ENCODE measurements around the gene USF3. TPM values are rescaled to one million over a fixed set of nuclear protein-coding genes. Genes with fewer than 3 reads are reported as not detected.

Gene USF3
- total and polyA plus RNA-seq, 9 donors: 10.7 to 19.8 (median 15.7) TPM

DNA sequence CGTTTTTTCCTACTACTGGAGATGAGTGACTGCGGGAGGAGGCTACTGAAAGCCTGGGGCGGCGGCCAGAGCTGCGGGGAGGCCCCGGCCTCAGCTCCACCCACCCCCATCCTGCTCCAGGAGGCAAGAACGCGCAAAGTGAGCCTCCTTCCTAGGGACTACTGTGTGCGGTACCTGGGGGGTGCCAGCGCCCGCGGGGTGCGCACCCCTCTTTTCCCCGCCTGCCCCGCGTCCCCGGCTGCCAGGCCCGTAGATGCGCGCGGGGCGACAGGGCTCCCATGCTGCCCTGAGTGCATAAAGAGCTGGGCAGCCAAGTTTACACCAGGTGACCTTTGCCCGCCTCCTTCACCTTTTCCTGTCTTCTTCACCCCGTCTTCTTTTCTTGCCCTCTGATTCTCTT, 2.5 kb upstream of the USF3 start:
- WGBS (ENCODE audit: insufficient coverage): 17% methylated on average over 21 of the region's 24 CpGs
- no peaks in the 10 kb centered on the region for H3K27me3 ChIP-seq (ENCODE audit: control insufficient read depth, insufficient read depth, low read length)
- DNase-seq: peak; percentile 16

DNA sequence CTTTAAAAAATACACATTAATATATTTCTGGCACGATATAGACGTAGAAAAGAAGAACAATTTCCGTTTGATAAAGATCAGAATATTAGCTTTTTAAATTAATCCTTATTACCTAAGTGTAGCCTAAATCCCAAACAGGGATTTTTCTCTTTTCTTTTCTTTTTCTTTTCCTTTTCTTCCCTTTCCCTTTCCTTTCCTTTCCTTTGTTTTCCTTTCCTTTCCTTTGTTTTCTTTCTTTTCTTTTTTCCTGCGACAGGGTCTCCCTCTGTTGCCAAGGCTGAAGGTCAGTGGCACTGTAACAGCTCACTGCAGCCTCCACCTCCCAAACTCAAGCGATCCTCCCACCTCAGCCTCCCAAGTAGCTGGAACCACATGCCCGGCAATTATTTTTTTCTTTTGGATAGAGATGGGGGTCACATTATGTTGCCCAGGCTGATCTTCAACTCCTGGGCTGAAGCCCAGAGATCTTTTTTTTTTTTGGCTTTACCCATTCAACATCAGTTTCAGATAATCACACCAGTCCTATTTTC, 1.8 kb upstream of the USF3 start:
- 92% methylated on average over 1 of the region's 6 CpGs for WGBS (ENCODE audit: insufficient coverage)

More for the DNA sequence above, 2.5 kb upstream of the USF3 start:
- Histone ChIP-seq H3K9me3 (replicated peaks; ENCODE audit: control insufficient read depth, low read depth, low read length) (no peaks in the 10 kb centered on the region), H3K36me3 (ENCODE audit: control insufficient read depth, insufficient read depth, low read length) (no peaks in the 10 kb centered on the region), H3K4me3 (ENCODE audit: low read length) (peak overlapping the region; percentile 14), H3K27ac (ENCODE audit: low read length) (no peak overlapping the region), H3K4me1 (ENCODE audit: control insufficient read depth, insufficient read depth, low read length) (peaks cover 10% of the 10 kb centered on the region)

DNA sequence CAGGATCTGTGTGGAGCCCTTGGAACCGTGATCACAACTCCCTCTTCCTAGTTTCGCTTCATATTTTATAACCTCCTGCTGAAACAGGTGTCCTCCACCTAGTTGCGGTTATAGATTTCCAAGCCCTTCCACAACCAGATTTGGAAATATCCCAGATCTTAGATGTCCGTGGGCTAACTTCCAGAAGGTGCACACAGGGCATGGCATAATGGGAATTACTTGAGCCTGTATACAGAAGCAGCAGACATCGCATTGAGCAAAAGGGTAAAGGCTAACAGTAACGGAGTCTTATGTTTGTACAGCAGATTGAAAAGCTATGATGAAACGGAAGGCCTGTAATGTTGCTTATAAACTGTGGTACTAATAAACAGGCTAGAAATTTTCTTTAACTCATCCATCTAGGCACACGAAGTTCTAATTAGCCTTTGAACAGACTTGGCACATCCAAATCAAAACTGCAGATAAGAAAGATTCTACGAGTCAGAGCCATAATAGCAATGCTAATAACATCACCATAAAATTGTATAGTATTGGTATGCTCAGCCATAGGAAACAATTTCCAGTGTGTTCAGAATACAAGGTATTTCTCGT, 1.2 kb upstream of the USF3 start:
- no peaks in the 10 kb centered on the region for H3K9me3 ChIP-seq (replicated peaks; ENCODE audit: control insufficient read depth, low read depth, low read length)
- H3K27me3 ChIP-seq (ENCODE audit: control insufficient read depth, insufficient read depth, low read length): no peaks in the 10 kb centered on the region
- WGBS (ENCODE audit: insufficient coverage): 0% methylated on average over 4 of the region's 10 CpGs
- peaks cover 10% of the 10 kb centered on the region for H3K4me1 ChIP-seq (ENCODE audit: control insufficient read depth, insufficient read depth, low read length)
- peak overlapping the region; percentile 80 for H3K4me3 ChIP-seq (ENCODE audit: low read length)
- peak overlapping the region; percentile 94 for H3K27ac ChIP-seq (ENCODE audit: low read length)
- H3K36me3 ChIP-seq (ENCODE audit: control insufficient read depth, insufficient read depth, low read length): no peaks in the 10 kb centered on the region
- peak; percentile 51 for DNase-seq

More for the DNA sequence above, 1.8 kb upstream of the USF3 start:
- no peak for DNase-seq
- no peaks in the 10 kb centered on the region for H3K27me3 ChIP-seq (ENCODE audit: control insufficient read depth, insufficient read depth, low read length)
- no peak overlapping the region for H3K27ac ChIP-seq (ENCODE audit: low read length)
- peaks cover 10% of the 10 kb centered on the region for H3K4me1 ChIP-seq (ENCODE audit: control insufficient read depth, insufficient read depth, low read length)
- no peak overlapping the region for H3K4me3 ChIP-seq (ENCODE audit: low read length)
- H3K36me3 ChIP-seq (ENCODE audit: control insufficient read depth, insufficient read depth, low read length): no peaks in the 10 kb centered on the region
- no peaks in the 10 kb centered on the region for H3K9me3 ChIP-seq (replicated peaks; ENCODE audit: control insufficient read depth, low read depth, low read length)

DNA sequence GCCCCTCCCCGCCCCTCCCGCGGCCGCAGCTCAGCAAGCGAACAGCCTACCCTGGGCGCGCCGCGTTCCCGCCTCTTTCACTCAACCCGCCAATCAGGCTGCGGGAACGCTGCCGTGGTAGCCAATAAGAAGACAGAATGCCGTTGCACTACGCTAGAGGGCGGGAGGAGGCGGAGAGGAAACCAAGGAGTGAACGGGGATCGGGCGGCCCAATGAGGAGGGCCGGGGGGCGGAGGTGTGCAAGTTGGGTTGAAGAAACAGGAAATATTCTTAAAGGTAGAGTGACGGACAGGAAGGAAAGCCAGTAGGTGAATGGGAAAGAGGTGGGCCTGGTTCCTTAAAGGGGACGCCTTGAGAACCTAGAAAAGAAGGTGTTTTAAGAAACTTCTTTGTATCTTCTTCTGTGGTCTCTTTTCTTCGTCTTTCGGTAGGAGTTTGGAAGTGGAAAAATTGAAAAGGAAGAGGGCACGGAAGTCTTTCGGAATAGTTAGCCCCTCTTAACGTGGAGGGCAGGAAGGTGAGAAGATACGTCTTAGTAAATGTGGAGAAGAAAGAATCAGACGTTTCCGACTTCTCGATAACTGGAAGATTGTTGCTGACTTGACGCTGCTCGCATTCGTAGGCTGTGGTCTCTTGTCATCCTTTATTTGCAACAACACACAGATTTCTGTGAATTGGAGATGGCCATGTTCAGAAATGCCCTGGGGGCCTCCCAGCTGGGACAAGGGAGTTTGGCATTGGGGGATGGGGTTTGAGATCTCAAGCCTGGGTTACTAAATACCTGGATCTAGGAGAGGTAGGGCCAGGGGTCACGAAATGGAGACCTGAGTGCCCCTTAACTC, 437 bp upstream of the USF3 start:
- Histone ChIP-seq H3K4me3 (ENCODE audit: low read length) (peak overlapping the region; percentile 80), H3K4me1 (ENCODE audit: control insufficient read depth, insufficient read depth, low read length) (peaks cover 11% of the 10 kb centered on the region), H3K27ac (ENCODE audit: low read length) (peak overlapping the region; percentile 94), H3K36me3 (ENCODE audit: control insufficient read depth, insufficient read depth, low read length) (no peaks in the 10 kb centered on the region), H3K27me3 (ENCODE audit: control insufficient read depth, insufficient read depth, low read length) (no peaks in the 10 kb centered on the region), H3K9me3 (replicated peaks; ENCODE audit: control insufficient read depth, low read depth, low read length) (no peaks in the 10 kb centered on the region)
- WGBS (ENCODE audit: insufficient coverage): 0% methylated on average over 21 of the region's 38 CpGs
- peak; percentile 100 for DNase-seq

DNA sequence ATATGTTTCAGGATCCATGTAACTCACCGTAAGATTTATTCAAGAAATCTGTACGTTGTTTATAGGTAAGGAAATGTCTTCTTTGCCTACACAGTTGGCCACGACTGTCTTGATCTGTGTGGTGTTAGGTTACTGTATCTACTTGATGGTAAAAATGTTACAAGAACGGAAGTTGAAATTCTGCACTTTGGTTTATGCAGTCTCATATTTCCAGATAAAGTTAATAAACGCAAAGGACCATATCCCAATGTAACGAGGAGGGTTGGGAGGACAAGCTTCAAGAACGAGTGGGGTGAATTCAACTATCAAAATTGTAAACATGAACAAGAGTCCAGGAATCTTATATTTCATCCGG, 1.0 kb downstream of the USF3 start:
- 20% methylated on average over 1 of the region's 8 CpGs for WGBS (ENCODE audit: insufficient coverage)
- peaks cover 12% of the 10 kb centered on the region for H3K4me1 ChIP-seq (ENCODE audit: control insufficient read depth, insufficient read depth, low read length)

DNA sequence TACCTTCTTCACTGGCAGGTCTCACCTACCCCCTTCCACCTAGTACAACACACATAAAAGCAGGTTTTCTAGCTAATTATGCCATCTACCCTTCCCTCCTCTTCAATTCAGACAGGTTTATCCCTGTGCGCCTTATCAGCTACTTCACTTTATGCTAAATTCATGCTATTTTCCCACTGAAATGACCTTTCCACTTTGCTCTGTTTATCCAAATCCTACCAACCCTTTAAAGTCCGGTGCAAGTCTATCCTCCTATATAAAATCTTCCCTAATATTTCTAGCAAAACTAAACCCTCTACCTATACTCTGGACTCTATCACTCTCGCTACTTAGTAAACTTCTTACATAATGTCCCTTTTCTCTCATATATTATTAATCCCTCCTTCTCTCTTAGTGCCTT, 6.0 kb downstream of the USF3 start:
- DNase-seq: no peak
- peaks cover 8% of the 10 kb centered on the region for H3K4me1 ChIP-seq (ENCODE audit: control insufficient read depth, insufficient read depth, low read length)
- H3K36me3 ChIP-seq (ENCODE audit: control insufficient read depth, insufficient read depth, low read length): peaks cover 6% of the 10 kb centered on the region
- WGBS (ENCODE audit: insufficient coverage): 98% methylated on average over 3 of the region's 3 CpGs
- no peak overlapping the region for H3K4me3 ChIP-seq (ENCODE audit: low read length)
- no peak overlapping the region for H3K27ac ChIP-seq (ENCODE audit: low read length)
- H3K27me3 ChIP-seq (ENCODE audit: control insufficient read depth, insufficient read depth, low read length): no peaks in the 10 kb centered on the region
- H3K9me3 ChIP-seq (replicated peaks; ENCODE audit: control insufficient read depth, low read depth, low read length): peaks cover 6% of the 10 kb centered on the region

More for the DNA sequence above, 1.0 kb downstream of the USF3 start:
- Histone ChIP-seq H3K4me3 (ENCODE audit: low read length) (peak overlapping the region; percentile 57), H3K36me3 (ENCODE audit: control insufficient read depth, insufficient read depth, low read length) (no peaks in the 10 kb centered on the region), H3K27ac (ENCODE audit: low read length) (peak overlapping the region; percentile 86), H3K27me3 (ENCODE audit: control insufficient read depth, insufficient read depth, low read length) (no peaks in the 10 kb centered on the region), H3K9me3 (replicated peaks; ENCODE audit: control insufficient read depth, low read depth, low read length) (no peaks in the 10 kb centered on the region)
- no peak for DNase-seq

DNA sequence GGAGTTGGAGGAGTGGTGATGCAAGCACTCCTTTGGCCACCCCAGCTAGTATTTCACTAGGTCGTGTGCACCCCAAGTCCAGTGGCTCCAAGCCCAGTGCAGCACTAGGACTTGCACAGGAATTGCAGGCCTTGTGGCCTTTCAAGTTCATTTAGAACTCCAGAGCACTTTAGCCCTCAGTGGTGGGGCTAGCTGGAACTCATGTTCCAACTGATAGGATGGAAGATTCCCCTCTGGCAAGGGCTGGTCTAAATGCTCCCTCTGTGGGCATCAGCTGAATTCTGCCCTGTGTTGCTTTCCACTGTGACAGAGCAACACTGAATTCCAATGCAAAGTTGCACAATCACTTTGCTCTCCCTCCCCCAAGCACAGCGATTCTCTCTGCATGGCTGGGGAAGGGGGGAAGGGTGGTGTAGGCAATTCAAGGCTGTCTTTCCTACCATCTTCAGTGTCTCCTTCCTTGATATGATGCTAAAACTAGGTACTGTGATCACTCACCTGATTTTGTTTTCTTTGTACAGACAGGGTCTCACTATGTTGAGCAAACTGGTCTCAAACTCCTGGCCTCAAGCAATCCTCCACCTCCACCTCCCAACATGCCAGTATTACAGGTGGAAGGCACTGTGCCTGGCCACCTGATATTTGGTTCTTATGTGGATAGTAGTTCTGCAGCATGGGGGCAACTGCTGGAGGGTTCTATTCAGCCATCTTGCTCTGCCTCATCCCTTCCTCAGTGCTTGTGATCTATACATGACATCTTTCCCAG, 10.3 kb downstream of the USF3 start:
- H3K9me3 ChIP-seq (replicated peaks; ENCODE audit: control insufficient read depth, low read depth, low read length): peaks cover 24% of the 10 kb centered on the region
- no CpG with 5 or more reads among the region's 2 CpGs for WGBS (ENCODE audit: insufficient coverage)
- no peak overlapping the region for H3K4me3 ChIP-seq (ENCODE audit: low read length)
- no peak overlapping the region for H3K27ac ChIP-seq (ENCODE audit: low read length)
- no peak for DNase-seq
- H3K36me3 ChIP-seq (ENCODE audit: control insufficient read depth, insufficient read depth, low read length): peaks cover 11% of the 10 kb centered on the region
- no peaks in the 10 kb centered on the region for H3K4me1 ChIP-seq (ENCODE audit: control insufficient read depth, insufficient read depth, low read length)
- no peaks in the 10 kb centered on the region for H3K27me3 ChIP-seq (ENCODE audit: control insufficient read depth, insufficient read depth, low read length)

DNA sequence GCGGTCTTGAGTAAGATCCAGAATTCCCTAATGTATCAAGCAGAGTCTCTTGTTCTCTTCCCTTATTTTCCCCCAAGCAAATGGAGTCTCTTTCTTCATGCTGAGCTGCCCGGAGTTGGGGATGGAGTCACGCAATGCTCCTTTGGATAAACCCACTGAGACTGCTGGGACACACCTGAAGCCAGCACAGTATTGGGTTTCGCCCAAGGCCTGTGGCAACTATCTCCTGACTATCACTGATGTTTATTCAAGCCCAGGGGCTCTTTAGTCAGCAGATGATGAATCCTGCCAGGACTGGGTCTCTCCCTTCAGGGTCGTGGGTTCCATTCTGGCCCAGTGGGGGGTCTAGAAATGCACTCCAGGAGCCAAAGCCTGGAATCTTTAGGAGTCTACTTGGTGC, 11.3 kb downstream of the USF3 start:
- H3K27me3 ChIP-seq (ENCODE audit: control insufficient read depth, insufficient read depth, low read length): no peaks in the 10 kb centered on the region
- WGBS (ENCODE audit: insufficient coverage): 88% methylated on average over 5 of the region's 5 CpGs
- DNase-seq: no peak
- no peaks in the 10 kb centered on the region for H3K4me1 ChIP-seq (ENCODE audit: control insufficient read depth, insufficient read depth, low read length)
- peaks cover 11% of the 10 kb centered on the region for H3K36me3 ChIP-seq (ENCODE audit: control insufficient read depth, insufficient read depth, low read length)
- no peak overlapping the region for H3K27ac ChIP-seq (ENCODE audit: low read length)
- no peak overlapping the region for H3K4me3 ChIP-seq (ENCODE audit: low read length)
- peaks cover 24% of the 10 kb centered on the region for H3K9me3 ChIP-seq (replicated peaks; ENCODE audit: control insufficient read depth, low read depth, low read length)

DNA sequence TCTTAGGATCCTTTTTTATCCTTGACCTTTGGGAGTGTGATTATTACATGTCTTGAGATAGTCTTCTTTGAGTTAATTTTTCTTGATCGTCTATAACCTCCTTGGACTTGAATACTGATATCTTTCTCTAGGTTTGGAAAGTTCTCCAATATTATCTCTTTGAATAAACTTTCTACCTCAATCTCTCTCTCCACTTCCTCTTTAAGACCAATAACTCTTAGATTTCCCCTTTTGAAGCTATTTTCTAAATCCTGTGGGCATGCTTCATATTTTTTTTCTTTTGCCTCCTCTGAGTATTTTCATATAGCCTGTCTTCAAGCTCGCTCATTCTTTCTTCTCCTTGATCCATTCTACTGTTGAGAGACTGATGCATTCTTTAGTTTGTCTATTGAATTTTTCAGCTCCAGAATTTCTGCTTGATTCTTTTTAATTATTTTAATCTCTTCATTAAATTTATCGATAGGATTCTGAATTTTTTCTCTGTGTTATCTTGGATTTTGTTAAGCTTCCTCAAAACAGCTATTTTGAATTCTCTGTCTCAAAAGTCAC, 12.1 kb downstream of the USF3 start:
- H3K27ac ChIP-seq (ENCODE audit: low read length): no peak overlapping the region
- no peak for DNase-seq
- no peak overlapping the region for H3K4me3 ChIP-seq (ENCODE audit: low read length)
- H3K27me3 ChIP-seq (ENCODE audit: control insufficient read depth, insufficient read depth, low read length): no peaks in the 10 kb centered on the region
- H3K9me3 ChIP-seq (replicated peaks; ENCODE audit: control insufficient read depth, low read depth, low read length): peaks cover 24% of the 10 kb centered on the region
- WGBS (ENCODE audit: insufficient coverage): no CpG with 5 or more reads among the region's 3 CpGs
- H3K4me1 ChIP-seq (ENCODE audit: control insufficient read depth, insufficient read depth, low read length): no peaks in the 10 kb centered on the region
- H3K36me3 ChIP-seq (ENCODE audit: control insufficient read depth, insufficient read depth, low read length): peaks cover 11% of the 10 kb centered on the region

DNA sequence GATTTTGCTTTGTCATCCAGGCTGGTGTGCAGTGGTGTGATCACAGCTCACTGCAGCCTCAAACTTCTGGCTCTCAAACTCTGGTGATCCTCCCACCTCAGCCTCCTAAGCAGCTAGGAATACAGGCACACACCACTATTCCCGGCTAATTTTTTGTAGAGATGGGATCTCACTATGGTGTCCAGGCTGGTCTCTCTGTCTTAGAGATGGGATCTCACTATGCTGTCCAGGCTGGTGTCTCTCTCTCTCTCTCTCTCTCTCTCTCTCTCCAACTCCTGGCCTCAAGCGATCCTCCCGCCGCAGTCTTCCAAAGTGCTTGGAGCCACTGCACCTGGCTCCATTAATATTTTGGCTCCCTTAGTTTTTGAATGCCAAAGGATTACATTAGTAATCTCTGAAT, 17.7 kb downstream of the USF3 start:
- Histone ChIP-seq H3K9me3 (replicated peaks; ENCODE audit: control insufficient read depth, low read depth, low read length) (peaks cover 3% of the 10 kb centered on the region), H3K27ac (ENCODE audit: low read length) (no peak overlapping the region), H3K4me3 (ENCODE audit: low read length) (no peak overlapping the region), H3K4me1 (ENCODE audit: control insufficient read depth, insufficient read depth, low read length) (no peaks in the 10 kb centered on the region), H3K36me3 (ENCODE audit: control insufficient read depth, insufficient read depth, low read length) (peaks cover 15% of the 10 kb centered on the region), H3K27me3 (ENCODE audit: control insufficient read depth, insufficient read depth, low read length) (no peaks in the 10 kb centered on the region)
- WGBS (ENCODE audit: insufficient coverage): 100% methylated on average over 2 of the region's 4 CpGs
- no peak for DNase-seq

Data from muscle of leg (tissue), 11 donors.